Activated CD4-positive, CD25-positive, alpha-beta regulatory T cell treated with anti-CD3 and anti-CD28 coated beads, Interleukin-2, amount 50 U/mL, for 24 hours (primary cell): Measurements from ENCODE around the gene LRP2.

Experiments used
- ATAC-seq, 2 donors: fragments of 150-1000 bp; cut with Tn5 transposase; one replicate each; pipeline ENCODE4 v1.10.0; 2021; ENCODE audit warnings: mild to moderate bottlenecking in 1 of 2, moderate library complexity in 1 of 2

The LRP2 gene

GRCh38 chr2:169086893-169087467, 275.4 kb downstream of the LRP2 start:
- ATAC-seq: no peak

- ATAC-seq: no peak
Observed at GRCh38 chr2:169082995-169083394, 279.3 kb downstream of the LRP2 start.

- ATAC-seq: no peak
Observed at GRCh38 chr2:169081551-169081950, 280.8 kb downstream of the LRP2 start.

GRCh38 chr2:169080250-169081069, 281.9 kb downstream of the LRP2 start:
- no peak for ATAC-seq

- ATAC-seq: no peak
Observed at GRCh38 chr2:169077674-169078240, 284.6 kb downstream of the LRP2 start.
